ENCODE data around the gene RHOJ. TPM values are rescaled to one million over a fixed set of nuclear protein-coding genes. Genes with fewer than 3 reads are reported as not detected.

The RHOJ gene
- total and polyA plus RNA-seq, 2 of the 8 experiments (the other 6 are each of a cell fraction or from before 2014, with no cell fraction given) = 0.11 TPM; not detected in 1

DNA sequence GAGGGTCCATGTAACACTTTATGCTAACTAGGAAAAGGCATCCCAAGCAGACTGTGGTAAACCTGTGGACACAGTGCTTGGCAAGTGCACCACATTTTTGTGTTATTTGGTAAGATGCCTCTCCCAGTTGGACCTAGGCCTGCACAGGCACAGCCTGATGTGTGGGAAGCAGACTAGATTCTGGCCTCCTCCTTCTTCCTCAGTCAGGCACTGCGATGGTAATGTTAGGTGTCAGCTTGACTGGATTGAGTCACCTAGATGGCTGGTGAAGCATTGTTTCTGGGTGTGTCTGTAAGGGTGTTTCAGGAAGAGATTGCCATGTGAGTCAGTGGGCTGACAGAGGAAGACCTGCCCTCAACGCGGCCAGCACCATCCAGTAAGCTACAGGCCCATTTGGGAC lies 25.3 kb upstream of the RHOJ start:
- H2BK5ac ChIP-seq (ENCODE audit: low read depth, low read length) = no peak overlapping the region
- H3K4me2 ChIP-seq (ENCODE audit: insufficient read depth in 1 of 2, low read depth in 2 of 2, low read length in 2 of 2) = no peak overlapping the region
- H3K9ac ChIP-seq (replicated peaks in 1 of 4; ENCODE audit: extremely low read depth in 1 of 4, low read depth in 3 of 4, low read length in 3 of 4) = no peak overlapping the region
- no peaks in the 10 kb centered on the region for H3K27me3 ChIP-seq (replicated peaks in 1 of 4; ENCODE audit: control insufficient read depth in 3 of 4, extremely low read depth in 1 of 4, insufficient read depth in 3 of 4, low read length in 3 of 4)
- H2AFZ ChIP-seq (ENCODE audit: low read length) = no peak overlapping the region
- no peak overlapping the region for H3K18ac ChIP-seq (ENCODE audit: extremely low read depth, low read length)
- no peak overlapping the region for H2AK5ac ChIP-seq (ENCODE audit: low read depth, low read length)
- no peaks in the 10 kb centered on the region for H4K20me1 ChIP-seq (replicated peaks in 1 of 2; ENCODE audit: control insufficient read depth in 1 of 2, insufficient read depth in 2 of 2, low read length in 2 of 2)
- H3K9me3 ChIP-seq (ENCODE audit: insufficient read depth in 2 of 2, low read depth in 1 of 2, low read length in 1 of 2) = no peaks in the 10 kb centered on the region
- no peak overlapping the region for H4K5ac ChIP-seq (ENCODE audit: insufficient read length, low read depth, low read length)
- H3K23me2 ChIP-seq (ENCODE audit: low read depth, low read length) = no peaks in the 10 kb centered on the region
- no peak overlapping the region for H2BK120ac ChIP-seq (replicated peaks; ENCODE audit: low read depth, low read length)
- H3K4me1 ChIP-seq (replicated peaks in 1 of 4; ENCODE audit: control insufficient read depth in 3 of 4, insufficient read depth in 4 of 4, low read length in 3 of 4) = peaks cover 0 to 4% (median 3%) of the 10 kb centered on the region in 4 experiments; a peak in 5 of 7 replicates
- H3K79me2 ChIP-seq (ENCODE audit: control insufficient read depth in 1 of 2, insufficient read depth in 2 of 2, low read length in 2 of 2) = no peaks in the 10 kb centered on the region
- DNase-seq (ENCODE audit: low read depth in 1 of 2, low spot score in 2 of 2) (no peak), FAIRE-seq (no peak)
- no peak overlapping the region for H3K27ac ChIP-seq (ENCODE audit: low read depth, low read length)
- H3K14ac ChIP-seq (ENCODE audit: insufficient read length) = no peak overlapping the region
- H3K36me3 ChIP-seq (ENCODE audit: control insufficient read depth in 2 of 4, insufficient read depth in 4 of 4, low read length in 3 of 4) = no peaks in the 10 kb centered on the region
- no peak overlapping the region for H4K91ac ChIP-seq (replicated peaks; ENCODE audit: insufficient read length, low read length)
- 91% methylated on average over 3 of the region's 3 CpGs; no CpG with 5 or more reads in 1 of the 2 experiments for WGBS, 2 experiments (ENCODE audit: extremely low coverage in 1 of 2, insufficient coverage in 1 of 2, insufficient read length in 1 of 2, insufficient replicate concordance in 2 of 2, low coverage in 1 of 2, low lambda C conversion rate in 2 of 2, missing lambda C conversion rate in 1 of 2)
- CTCF ChIA-PET (ENCODE audit: partially characterized antibody) = interaction anchor here (1.4 kb wide), 1 partner anchor 98 kb away, joined by 3 read pairs; no protein-coding TSS in a partner anchor
- H3K23ac ChIP-seq (ENCODE audit: insufficient read length) = no peak overlapping the region
- H2BK20ac ChIP-seq (ENCODE audit: low read length) = no peak overlapping the region
- H4K8ac ChIP-seq (ENCODE audit: extremely low read depth, insufficient read depth, low read length) = no peak overlapping the region
- no peaks in the 10 kb centered on the region for H3K79me1 ChIP-seq (ENCODE audit: low read depth, low read length)
- no peak overlapping the region for H2BK15ac ChIP-seq (ENCODE audit: low read length)
- no peak overlapping the region for H3K4ac ChIP-seq (replicated peaks; ENCODE audit: insufficient read length, low read depth, low read length)
- H2BK12ac ChIP-seq (ENCODE audit: low read depth, low read length) = no peak overlapping the region
- POLR2A ChIA-PET (ENCODE audit: partially characterized antibody) = no interaction called here
- H3K4me3 ChIP-seq (ENCODE audit: extremely low read depth in 1 of 4, insufficient read depth in 2 of 4, low read depth in 3 of 4, low read length in 4 of 4) = no peak overlapping the region
- H3K56ac ChIP-seq (replicated peaks; ENCODE audit: insufficient read length, low read depth, low read length) = no peak overlapping the region
- no peak for TF ChIP-seq JUN (IDR thresholded peaks at IDR 0.05; ENCODE audit: low read depth, low read length)
- no peak for TF ChIP-seq ASH2L (IDR thresholded peaks at IDR 0.05; ENCODE audit: low read length)
- TF ChIP-seq CBX8 (IDR thresholded peaks at IDR 0.05; ENCODE audit: borderline replicate concordance, low read depth, low read length) = no peak
- TF ChIP-seq, protein P1, sequence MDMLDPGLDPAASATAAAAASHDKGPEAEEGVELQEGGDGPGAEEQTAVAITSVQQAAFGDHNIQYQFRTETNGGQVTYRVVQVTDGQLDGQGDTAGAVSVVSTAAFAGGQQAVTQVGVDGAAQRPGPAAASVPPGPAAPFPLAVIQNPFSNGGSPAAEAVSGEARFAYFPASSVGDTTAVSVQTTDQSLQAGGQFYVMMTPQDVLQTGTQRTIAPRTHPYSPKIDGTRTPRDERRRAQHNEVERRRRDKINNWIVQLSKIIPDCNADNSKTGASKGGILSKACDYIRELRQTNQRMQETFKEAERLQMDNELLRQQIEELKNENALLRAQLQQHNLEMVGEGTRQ (IDR thresholded peaks at IDR 0.05; ENCODE audit: low read length) = no peak
- no peak for TF ChIP-seq GTF2F1 (IDR thresholded peaks at IDR 0.05; ENCODE audit: borderline replicate concordance, low read depth, low read length)
- no peak for TF ChIP-seq CHD1 (IDR thresholded peaks at IDR 0.05; ENCODE audit: low read depth, low read length)
- no peak for TF ChIP-seq BRCA1 (IDR thresholded peaks at IDR 0.05; ENCODE audit: low read depth, low read length)
- no peak for TF ChIP-seq EZH2 (IDR thresholded peaks at IDR 0.05; ENCODE audit: low read depth, low read length, severe bottlenecking)
- no peak for TF ChIP-seq NANOG (IDR thresholded peaks at IDR 0.05; ENCODE audit: insufficient read depth, low read depth, low read length, poor library complexity, severe bottlenecking)
- no peak for TF ChIP-seq RBBP5 (IDR thresholded peaks at IDR 0.05; ENCODE audit: borderline replicate concordance, low read depth, low read length)
- TF ChIP-seq SP2 (IDR thresholded peaks at IDR 0.05; ENCODE audit: low read length) = no peak
- TF ChIP-seq CREB1 (IDR thresholded peaks at IDR 0.05) = no peak
- TF ChIP-seq NRF1 (IDR thresholded peaks at IDR 0.05; ENCODE audit: low read depth, low read length) = no peak
- TF ChIP-seq SRF (IDR thresholded peaks at IDR 0.05; ENCODE audit: low read depth, low read length) = no peak
- no peak for TF ChIP-seq RXRA (IDR thresholded peaks at IDR 0.05; ENCODE audit: insufficient read depth, low read depth, low read length)

All from H1 (cell line).